ENCODE data around the gene MARCHF3. TPM values are rescaled to one million over a fixed set of nuclear protein-coding genes. Genes with fewer than 3 reads are reported as not detected.

The MARCHF3 gene
- total RNA-seq, 1 donor from 2014 or later = 34.5 TPM

DNA sequence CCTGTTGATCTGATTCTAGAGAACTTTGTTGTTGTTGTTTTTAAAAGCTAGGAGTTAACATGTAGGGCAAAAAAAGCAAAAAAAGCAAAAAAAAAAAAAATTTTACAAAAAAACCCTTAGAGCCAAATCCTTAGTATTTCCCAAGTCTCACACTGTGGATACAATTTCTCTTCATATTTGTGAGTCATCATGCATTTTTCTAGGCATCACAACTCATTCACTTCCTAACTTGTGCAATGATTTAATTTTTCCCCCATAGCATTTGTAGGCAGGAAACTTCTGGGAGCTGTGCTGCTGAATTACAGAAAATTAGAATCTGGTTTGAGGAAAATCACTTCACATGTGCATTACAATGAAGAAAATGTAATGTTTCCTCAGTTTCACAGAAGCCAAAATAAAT, 91.9 kb downstream of the MARCHF3 start:
- peak overlapping the region; percentile 81 for H3K27ac Mint-ChIP-seq (ENCODE audit: unreplicated experiment)
- H3K36me3 Mint-ChIP-seq (ENCODE audit: unreplicated experiment) = no peaks in the 10 kb centered on the region
- TF ChIP-seq, protein P1, sequence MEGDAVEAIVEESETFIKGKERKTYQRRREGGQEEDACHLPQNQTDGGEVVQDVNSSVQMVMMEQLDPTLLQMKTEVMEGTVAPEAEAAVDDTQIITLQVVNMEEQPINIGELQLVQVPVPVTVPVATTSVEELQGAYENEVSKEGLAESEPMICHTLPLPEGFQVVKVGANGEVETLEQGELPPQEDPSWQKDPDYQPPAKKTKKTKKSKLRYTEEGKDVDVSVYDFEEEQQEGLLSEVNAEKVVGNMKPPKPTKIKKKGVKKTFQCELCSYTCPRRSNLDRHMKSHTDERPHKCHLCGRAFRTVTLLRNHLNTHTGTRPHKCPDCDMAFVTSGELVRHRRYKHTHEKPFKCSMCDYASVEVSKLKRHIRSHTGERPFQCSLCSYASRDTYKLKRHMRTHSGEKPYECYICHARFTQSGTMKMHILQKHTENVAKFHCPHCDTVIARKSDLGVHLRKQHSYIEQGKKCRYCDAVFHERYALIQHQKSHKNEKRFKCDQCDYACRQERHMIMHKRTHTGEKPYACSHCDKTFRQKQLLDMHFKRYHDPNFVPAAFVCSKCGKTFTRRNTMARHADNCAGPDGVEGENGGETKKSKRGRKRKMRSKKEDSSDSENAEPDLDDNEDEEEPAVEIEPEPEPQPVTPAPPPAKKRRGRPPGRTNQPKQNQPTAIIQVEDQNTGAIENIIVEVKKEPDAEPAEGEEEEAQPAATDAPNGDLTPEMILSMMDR (IDR thresholded peaks at IDR 0.05) = no peak
- peaks cover 39% of the 10 kb centered on the region for H3K4me1 Mint-ChIP-seq (ENCODE audit: unreplicated experiment)
- H3K4me3 Mint-ChIP-seq (ENCODE audit: unreplicated experiment) = no peak overlapping the region
- H3K27me3 Mint-ChIP-seq (ENCODE audit: unreplicated experiment) = no peaks in the 10 kb centered on the region
- no peaks in the 10 kb centered on the region for H3K9me3 Mint-ChIP-seq (ENCODE audit: unreplicated experiment)
- DNase-seq (ENCODE audit: extremely low spot score, unreplicated experiment) = no peak

DNA sequence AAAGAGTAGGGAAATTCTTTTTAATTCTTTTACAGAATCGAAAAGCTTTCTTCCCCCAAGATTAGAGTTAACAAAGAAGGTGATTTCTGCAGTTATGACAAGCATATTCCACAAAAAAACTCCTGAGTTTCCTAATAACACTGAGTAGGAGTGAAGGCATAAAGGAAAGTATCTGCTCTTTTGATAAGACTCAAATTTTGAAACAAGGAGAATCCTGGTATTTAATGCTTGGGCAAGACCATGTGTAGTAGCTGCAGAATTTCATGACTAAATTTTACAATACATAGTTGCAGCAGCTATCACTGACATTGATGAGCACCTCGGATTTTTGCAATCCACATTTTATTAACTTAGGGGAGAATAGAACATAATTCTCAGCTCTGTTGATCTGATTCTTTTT, 92.6 kb downstream of the MARCHF3 start:
- no peak overlapping the region for H3K4me3 Mint-ChIP-seq (ENCODE audit: unreplicated experiment)
- H3K9me3 Mint-ChIP-seq (ENCODE audit: unreplicated experiment) = no peaks in the 10 kb centered on the region
- TF ChIP-seq, protein P1 (IDR thresholded peaks at IDR 0.05) = no peak
- H3K27ac Mint-ChIP-seq (ENCODE audit: unreplicated experiment) = peak overlapping the region; percentile 81
- no peaks in the 10 kb centered on the region for H3K27me3 Mint-ChIP-seq (ENCODE audit: unreplicated experiment)
- H3K36me3 Mint-ChIP-seq (ENCODE audit: unreplicated experiment) = no peaks in the 10 kb centered on the region
- peaks cover 39% of the 10 kb centered on the region for H3K4me1 Mint-ChIP-seq (ENCODE audit: unreplicated experiment)
- DNase-seq (ENCODE audit: extremely low spot score, unreplicated experiment) = no peak

DNA sequence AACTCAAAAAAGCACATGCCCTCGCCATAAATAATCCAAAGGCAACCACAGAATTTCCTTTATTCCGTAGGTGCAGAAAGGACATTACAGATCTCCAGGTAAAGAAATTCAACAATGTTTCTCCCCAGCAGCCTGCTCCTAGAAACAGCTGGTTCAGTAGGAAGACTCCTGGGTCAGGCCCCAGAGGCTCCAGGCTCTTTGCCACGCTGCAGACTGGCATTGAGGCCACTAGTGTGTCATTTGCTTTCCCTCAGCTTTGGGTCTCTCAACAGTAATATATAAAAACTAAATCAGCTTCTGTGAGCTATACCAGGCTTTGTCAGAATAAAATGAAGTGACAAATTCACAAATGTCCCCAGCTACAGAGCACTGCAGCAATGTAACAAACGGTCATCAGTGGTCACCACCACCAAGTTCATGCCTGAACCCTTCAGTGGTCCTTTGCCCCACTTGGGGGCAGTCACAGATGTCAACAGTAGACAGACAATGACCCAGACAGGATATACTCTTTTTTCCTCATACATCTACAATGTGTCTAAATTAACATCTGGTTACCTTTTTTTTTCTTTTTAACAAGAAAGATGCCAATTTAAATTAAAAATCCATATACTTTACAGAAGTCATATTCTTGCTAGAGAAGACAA, 93.5 kb downstream of the MARCHF3 start:
- DNase-seq (ENCODE audit: extremely low spot score, unreplicated experiment) = no peak
- TF ChIP-seq, protein P1 (IDR thresholded peaks at IDR 0.05) = no peak
- H3K4me3 Mint-ChIP-seq (ENCODE audit: unreplicated experiment) = no peak overlapping the region
- H3K36me3 Mint-ChIP-seq (ENCODE audit: unreplicated experiment) = no peaks in the 10 kb centered on the region
- no peaks in the 10 kb centered on the region for H3K9me3 Mint-ChIP-seq (ENCODE audit: unreplicated experiment)
- no peaks in the 10 kb centered on the region for H3K27me3 Mint-ChIP-seq (ENCODE audit: unreplicated experiment)
- peaks cover 39% of the 10 kb centered on the region for H3K4me1 Mint-ChIP-seq (ENCODE audit: unreplicated experiment)
- no peak overlapping the region for H3K27ac Mint-ChIP-seq (ENCODE audit: unreplicated experiment)

DNA sequence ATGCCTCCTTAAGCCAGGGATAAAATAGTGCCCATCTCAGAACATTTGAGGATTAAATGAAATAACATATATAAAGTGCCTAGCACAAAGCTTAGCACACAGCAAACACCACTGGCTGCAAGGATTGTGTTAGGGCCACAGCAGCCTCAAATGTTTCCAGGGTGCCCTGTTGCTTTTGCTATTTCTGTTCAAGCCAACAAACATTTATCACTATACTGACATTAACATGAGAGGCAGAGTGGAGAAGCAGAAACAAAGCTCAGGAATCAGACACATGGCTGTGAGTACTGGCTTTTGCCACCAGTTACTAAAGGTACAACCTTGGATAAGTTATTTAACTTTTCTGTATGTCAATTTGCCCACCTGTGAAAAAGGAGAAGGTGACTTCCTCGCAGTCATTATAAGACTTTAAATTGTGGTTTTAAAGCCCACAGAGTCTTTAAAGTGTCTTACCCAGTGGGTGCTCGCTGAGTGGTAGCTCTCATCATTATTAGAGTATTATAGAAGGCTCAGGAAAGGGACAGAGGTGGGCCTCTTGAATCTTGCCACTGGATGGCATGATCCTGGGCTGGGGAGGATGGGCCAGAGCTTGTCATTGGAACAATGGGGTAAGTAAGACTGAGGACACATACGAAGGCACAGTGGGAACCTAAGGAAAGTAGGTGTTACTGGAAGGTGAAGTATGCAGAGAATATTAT, 98.2 kb downstream of the MARCHF3 start:
- H3K27ac Mint-ChIP-seq (ENCODE audit: unreplicated experiment) = no peak overlapping the region
- peaks cover 24% of the 10 kb centered on the region for H3K4me1 Mint-ChIP-seq (ENCODE audit: unreplicated experiment)
- no peak overlapping the region for H3K4me3 Mint-ChIP-seq (ENCODE audit: unreplicated experiment)
- H3K27me3 Mint-ChIP-seq (ENCODE audit: unreplicated experiment) = no peaks in the 10 kb centered on the region
- H3K9me3 Mint-ChIP-seq (ENCODE audit: unreplicated experiment) = no peaks in the 10 kb centered on the region
- TF ChIP-seq, protein P1 (IDR thresholded peaks at IDR 0.05) = no peak
- H3K36me3 Mint-ChIP-seq (ENCODE audit: unreplicated experiment) = no peaks in the 10 kb centered on the region
- DNase-seq (ENCODE audit: extremely low spot score, unreplicated experiment) = no peak

DNA sequence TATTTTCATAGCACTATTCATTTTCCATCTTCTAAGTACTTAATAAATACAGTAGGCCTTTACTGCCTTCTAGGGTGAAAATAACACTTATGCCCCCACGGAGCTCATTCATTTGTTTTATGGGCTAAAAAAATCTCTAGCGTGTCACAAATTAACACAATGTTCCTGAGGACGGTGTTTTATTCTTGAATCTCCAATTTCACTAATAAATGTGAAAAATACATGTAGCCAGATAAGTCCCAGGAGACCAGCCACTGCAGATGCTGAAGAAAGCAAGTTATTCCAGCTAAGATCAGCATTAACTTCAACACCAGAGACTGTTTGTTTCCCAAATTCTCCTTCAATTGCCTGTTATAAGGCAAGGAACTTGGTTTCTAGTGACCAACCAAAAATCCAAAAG, 102.3 kb downstream of the MARCHF3 start:
- Mint-ChIP-seq H3K4me3 (ENCODE audit: unreplicated experiment) (no peak overlapping the region), H3K27ac (ENCODE audit: unreplicated experiment) (no peak overlapping the region), H3K4me1 (ENCODE audit: unreplicated experiment) (peaks cover 15% of the 10 kb centered on the region), H3K27me3 (ENCODE audit: unreplicated experiment) (no peaks in the 10 kb centered on the region), H3K9me3 (ENCODE audit: unreplicated experiment) (no peaks in the 10 kb centered on the region), H3K36me3 (ENCODE audit: unreplicated experiment) (no peaks in the 10 kb centered on the region)
- TF ChIP-seq, protein P1 (IDR thresholded peaks at IDR 0.05) = no peak
- no peak for DNase-seq (ENCODE audit: extremely low spot score, unreplicated experiment)
